GM12878 (cell line): ENCODE measurements around the gene HIVEP3. TPM values are rescaled to one million over a fixed set of nuclear protein-coding genes. Genes with fewer than 3 reads are reported as not detected.

Source experiments
- ATAC-seq: fragments of 200-7000 bp; cut with Tn5 transposase; 3 replicates; pipeline ENCODE4 v1.9.1; 2020; ENCODE audit warnings: mild to moderate bottlenecking, moderate library complexity
- BruUV-seq: library from RNA; stranded (reverse); fragments of 400-500 nt; replicated peaks from 2 replicates; lab custom pipeline; 2021; lab: Mats Ljungman, UMichigan
- CTCF ChIA-PET: fragments of 300-600 bp; sonication (Branson Sonifier 250); formaldehyde crosslinking; extraction: SDS; loops from one replicate; lab custom pipeline; 2021; ENCODE audit warnings: inconsistent platforms; lab: Yijun Ruan, JAX
- POLR2A ChIA-PET: fragments of 350-600 bp; formaldehyde crosslinking; extraction: SDS; loops from one replicate; lab custom pipeline; 2021; ENCODE audit warnings: inconsistent platforms; lab: Charles Lee
- RAD21 ChIA-PET: fragments of 300-600 bp; sonication (Branson Sonifier 250); formaldehyde crosslinking; loops from one replicate; lab custom pipeline; 2023; ENCODE audit warnings: antibody characterized with exemption; ENCODE audit not compliant: unreplicated experiment; lab: Charles Lee
- SMC1A ChIA-PET: fragments of 300-600 bp; sonication (Branson Sonifier 250); formaldehyde crosslinking; loops from one replicate; lab custom pipeline; 2023; ENCODE audit not compliant: unreplicated experiment, uncharacterized antibody; lab: Charles Lee
- DNase-seq: peaks from one replicate; pipeline ENCODE4 v3.0.0-alpha.2; 2011; ENCODE audit warnings: low read depth, low spot score
- FAIRE-seq: peaks from 3 replicates; lab custom pipeline; 2011; peaks lifted over from hg19 to GRCh38; lab: Jason Lieb, UNC
- H2AFZ ChIP-seq: 2 replicates; pipeline ENCODE4 v1.6.0; 2011; ENCODE audit warnings: low read depth, low read length, control low read depth; ENCODE audit not compliant: control insufficient read depth
- H3K27ac ChIP-seq: 2 replicates; pipeline ENCODE4 v1.5.1; 2011; ENCODE audit warnings: control low read depth; ENCODE audit not compliant: control insufficient read depth, insufficient read depth
- H3K27me3 ChIP-seq, 2 experiments: replicated peaks in 1 of 2; 2 replicates each; pipeline versions ENCODE4 v1.6.0 to v1.6.1; 2011; ENCODE audit warnings: low read length in 1 of 2; ENCODE audit not compliant: control insufficient read depth in 2 of 2, insufficient read depth in 2 of 2
- H3K36me3 ChIP-seq, 2 experiments: 2 replicates each; pipeline ENCODE4 v1.5.1; 2011; ENCODE audit warnings: low read length in 1 of 2; ENCODE audit not compliant: control insufficient read depth in 2 of 2, insufficient read depth in 2 of 2
- H3K4me1 ChIP-seq: 2 replicates; pipeline ENCODE4 v1.6.1; 2011; ENCODE audit warnings: mild to moderate bottlenecking, low read length, moderate library complexity, mixed read lengths; ENCODE audit not compliant: control insufficient read depth, insufficient read depth
- H3K4me2 ChIP-seq: 2 replicates; pipeline ENCODE4 v1.6.0; 2011; ENCODE audit warnings: control low read depth; ENCODE audit not compliant: control insufficient read depth, insufficient read depth
- H3K4me3 ChIP-seq: fragments of 200-600 bp; sonication (generic); 2 replicates; pipeline ENCODE4 v1.5.1; 2016
- H3K79me2 ChIP-seq: 2 replicates; pipeline ENCODE4 v1.6.0; 2011; ENCODE audit warnings: low read length; ENCODE audit not compliant: control insufficient read depth, insufficient read depth
- H3K9ac ChIP-seq: 2 replicates; pipeline ENCODE4 v1.8.0; 2011; ENCODE audit warnings: low read length, control low read depth, mixed read lengths; ENCODE audit not compliant: control insufficient read depth, insufficient read depth
- H3K9me3 ChIP-seq: replicated peaks from 3 replicates; pipeline ENCODE4 v1.5.1; 2011; ENCODE audit warnings: mild to moderate bottlenecking, low read length; ENCODE audit not compliant: control insufficient read depth, insufficient read depth
- H4K20me1 ChIP-seq: 2 replicates; pipeline ENCODE4 v1.6.0; 2011; ENCODE audit not compliant: control insufficient read depth, insufficient read depth
- BHLHE40 ChIP-seq, 2 experiments: fragments of 450-650 bp in 1 of 2; IDR thresholded peaks; 2 replicates each; pipeline ENCODE4 v1.6.1; 2011 to 2017; ENCODE audit warnings: low read depth in 2 of 2, borderline replicate concordance in 1 of 2, improper control_type of control experiment in 1 of 2, low read length in 1 of 2, mild to moderate bottlenecking in 1 of 2
- ESRRA ChIP-seq: IDR thresholded peaks from 2 replicates; pipeline ENCODE4 v1.6.1; 2012; ENCODE audit warnings: mild to moderate bottlenecking, low read length, improper control_type of control experiment
- MTA3 ChIP-seq: IDR thresholded peaks from 2 replicates; pipeline ENCODE4 v1.6.1; 2012; ENCODE audit warnings: low read length, inconsistent platforms, borderline replicate concordance
- NBN ChIP-seq: fragments of 450-650 bp; IDR thresholded peaks from 2 replicates; pipeline ENCODE4 v1.6.1; 2016
- NFYA ChIP-seq: IDR thresholded peaks from 2 replicates; pipeline ENCODE4 v1.6.1; 2011; ENCODE audit warnings: low read depth, mild to moderate bottlenecking, low read length, improper control_type of control experiment, borderline replicate concordance
- NR2C2 ChIP-seq: IDR thresholded peaks from 2 replicates; pipeline ENCODE4 v1.6.1; 2011; ENCODE audit warnings: borderline replicate concordance, low read depth; ENCODE audit not compliant: control insufficient read depth, insufficient read length
- PAX5 ChIP-seq: IDR thresholded peaks from 2 replicates; pipeline ENCODE4 v1.6.1; 2011; ENCODE audit warnings: low read depth, low read length, borderline replicate concordance
- RUNX3 ChIP-seq: IDR thresholded peaks from 2 replicates; pipeline ENCODE4 v1.6.1; 2012; ENCODE audit warnings: low read length, inconsistent platforms
- SIN3A ChIP-seq: IDR thresholded peaks from 2 replicates; pipeline ENCODE4 v1.6.1; 2012; ENCODE audit warnings: low read depth, low read length, improper control_type of control experiment
- SMAD5 ChIP-seq: IDR thresholded peaks from 2 replicates; pipeline ENCODE4 v1.6.1; 2016; ENCODE audit warnings: antibody characterized with exemption, low read depth
- ZNF274 ChIP-seq: IDR thresholded peaks from one replicate; pipeline ENCODE4 v1.8.0; 2011; ENCODE audit not compliant: insufficient read length, insufficient read depth
- ZNF384 ChIP-seq: IDR thresholded peaks from 2 replicates; pipeline ENCODE4 v1.6.1; 2012; ENCODE audit warnings: low read depth, mild to moderate bottlenecking, low read length, improper control_type of control experiment, borderline replicate concordance
- WGBS: methylation state at CpG from one replicate; pipeline ENCODE4 v1.1.6; 2016; ENCODE audit warnings: low lambda C conversion rate; ENCODE audit not compliant: insufficient replicate concordance, insufficient coverage; ENCODE audit errors: missing lambda C conversion rate; 5-methylcytosine and 5-hydroxymethylcytosine counted together
- in situ Hi-C: fragments of 300-500 bp; cut with MboI; formaldehyde crosslinking; loops from 9 replicates; pipeline ENCODE4 v1.14.3; 2018; ENCODE audit warnings: mixed read lengths
- intact Hi-C: fragments of 100-400 bp; cut with micrococcal nuclease; formaldehyde crosslinking; loops from one replicate; pipeline ENCODE4 v1.14.2; 2022; ENCODE audit not compliant: unreplicated experiment
- polyA plus RNA-seq, 11 experiments: library from polyadenylated mRNA; depleted of rRNA in 4 of 11; unstranded in 6 of 11; stranded (reverse) in 5 of 11; fragments of >200 nt; fragmentation: Nextera tagmentation in 4 of 11; fragmentation: Illumina TruSeq in 1 of 11; extraction: Ambion mirVana in 4 of 11; extraction: Trizol in 1 of 11; gene quantifications; 1 replicate in 1 of 11; 2 replicates in 10 of 11; pipeline versions ENCODE4 v1.2.1 to v1.2.3, GENCODE V29; 2011 to 2016; ENCODE audit warnings: inconsistent platforms in 2 of 11, missing spikeins in 2 of 11, low read depth in 1 of 11
- total RNA-seq, 4 experiments: library from RNA; depleted of rRNA in 3 of 4; stranded (reverse); fragments of >200 nt in 3 of 4; fragmentation: Illumina TruSeq in 1 of 4; extraction: Trizol in 1 of 4; gene quantifications; 2 replicates each; pipeline versions ENCODE4 v1.2.1 to v1.2.3, GENCODE V29; 2013 to 2021
- TF ChIP-seq, protein P1 (sequence below): fragments of 450-650 bp; IDR thresholded peaks from 2 replicates; pipeline ENCODE4 v1.6.1; 2017; ENCODE audit warnings: antibody characterized with exemption, mild to moderate bottlenecking, moderate library complexity
- TF ChIP-seq, protein P2 (sequence below): fragments of 450-650 bp; IDR thresholded peaks from 2 replicates; pipeline ENCODE4 v1.6.1; 2017; ENCODE audit warnings: mild to moderate bottlenecking, moderate library complexity
- TF ChIP-seq, protein P3 (sequence below): IDR thresholded peaks from 2 replicates; pipeline ENCODE4 v1.6.1; 2011; ENCODE audit warnings: low read depth, low read length, improper control_type of control experiment, borderline replicate concordance
- TF ChIP-seq, protein P4 (sequence below): IDR thresholded peaks from 2 replicates; pipeline ENCODE4 v1.6.1; 2011; ENCODE audit warnings: low read depth, mild to moderate bottlenecking, low read length, moderate library complexity, borderline replicate concordance; ENCODE audit errors: extremely low read depth

HIVEP3 gene
- total and polyA plus RNA-seq, 10 of the 15 experiments (the other 5 are each of a cell fraction or from before 2014, with no cell fraction given): 1.8 to 13.6 (median 3.8) TPM

DNA sequence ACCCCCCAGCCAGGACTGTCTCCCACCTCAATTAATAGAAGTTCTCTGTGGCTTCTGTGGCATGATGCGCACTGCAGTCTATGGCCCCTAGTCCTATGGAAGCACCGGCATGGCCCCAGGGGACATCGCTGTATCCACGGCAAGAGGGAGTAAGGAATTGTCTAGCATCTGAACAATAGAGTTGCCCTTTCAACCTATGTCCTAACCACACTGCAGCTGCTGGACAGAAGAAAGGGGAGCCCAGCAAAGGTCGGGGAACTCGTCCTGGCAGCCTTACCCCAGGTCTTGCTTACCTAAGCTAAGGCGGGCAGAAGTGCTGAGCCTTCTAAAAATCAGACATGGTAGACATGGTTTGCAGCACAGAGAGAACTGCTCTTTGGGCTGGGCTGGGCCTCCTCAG lies 330.9 kb downstream of the HIVEP3 start (continued):
- no peak for TF ChIP-seq PAX5
- no peak for TF ChIP-seq NBN
- TF ChIP-seq, protein P1, sequence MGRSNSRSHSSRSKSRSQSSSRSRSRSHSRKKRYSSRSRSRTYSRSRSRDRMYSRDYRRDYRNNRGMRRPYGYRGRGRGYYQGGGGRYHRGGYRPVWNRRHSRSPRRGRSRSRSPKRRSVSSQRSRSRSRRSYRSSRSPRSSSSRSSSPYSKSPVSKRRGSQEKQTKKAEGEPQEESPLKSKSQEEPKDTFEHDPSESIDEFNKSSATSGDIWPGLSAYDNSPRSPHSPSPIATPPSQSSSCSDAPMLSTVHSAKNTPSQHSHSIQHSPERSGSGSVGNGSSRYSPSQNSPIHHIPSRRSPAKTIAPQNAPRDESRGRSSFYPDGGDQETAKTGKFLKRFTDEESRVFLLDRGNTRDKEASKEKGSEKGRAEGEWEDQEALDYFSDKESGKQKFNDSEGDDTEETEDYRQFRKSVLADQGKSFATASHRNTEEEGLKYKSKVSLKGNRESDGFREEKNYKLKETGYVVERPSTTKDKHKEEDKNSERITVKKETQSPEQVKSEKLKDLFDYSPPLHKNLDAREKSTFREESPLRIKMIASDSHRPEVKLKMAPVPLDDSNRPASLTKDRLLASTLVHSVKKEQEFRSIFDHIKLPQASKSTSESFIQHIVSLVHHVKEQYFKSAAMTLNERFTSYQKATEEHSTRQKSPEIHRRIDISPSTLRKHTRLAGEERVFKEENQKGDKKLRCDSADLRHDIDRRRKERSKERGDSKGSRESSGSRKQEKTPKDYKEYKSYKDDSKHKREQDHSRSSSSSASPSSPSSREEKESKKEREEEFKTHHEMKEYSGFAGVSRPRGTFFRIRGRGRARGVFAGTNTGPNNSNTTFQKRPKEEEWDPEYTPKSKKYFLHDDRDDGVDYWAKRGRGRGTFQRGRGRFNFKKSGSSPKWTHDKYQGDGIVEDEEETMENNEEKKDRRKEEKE: no peak

DNA sequence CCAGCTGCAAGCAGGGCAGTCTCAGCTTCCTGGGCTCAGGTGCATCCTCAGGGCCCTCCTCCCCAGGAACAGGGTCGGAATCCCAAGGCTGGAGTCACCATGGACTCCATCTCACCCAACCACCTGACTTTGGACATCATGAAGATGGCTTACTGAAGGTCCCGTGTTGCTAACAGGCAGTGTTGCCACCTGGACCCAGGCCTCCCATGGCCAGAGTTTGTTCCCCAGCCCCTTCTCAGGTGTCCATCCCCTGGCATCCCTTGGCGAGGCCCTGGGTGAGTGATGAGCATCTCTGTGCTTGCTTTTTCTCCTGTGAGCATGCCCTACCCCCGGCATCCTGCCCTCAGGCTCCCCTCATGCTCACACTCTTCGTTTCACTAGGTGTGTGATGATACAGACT lies 332.5 kb downstream of the HIVEP3 start:
- ChIA-PET RAD21 (no interaction called here), POLR2A (no interaction called here), SMC1A (interaction anchor here (0.7 kb wide), 1 partner anchor 28 kb away, joined by 3 read pairs; no protein-coding TSS in a partner anchor), CTCF (interaction anchor here (0.9 kb wide), 1 partner anchor 9 kb away, joined by 3 read pairs; no protein-coding TSS in a partner anchor)
- Histone ChIP-seq H3K9me3 (no peaks in the 10 kb centered on the region), H3K79me2 (no peaks in the 10 kb centered on the region), H3K27me3 (no peaks in the 10 kb centered on the region), H3K27ac (no peak overlapping the region), H3K9ac (no peak overlapping the region), H3K36me3 (peaks cover 0 to 7% of the 10 kb centered on the region in 2 experiments; a peak in 2 of 4 replicates), H2AFZ (no peak overlapping the region), H3K4me2 (no peak overlapping the region), H4K20me1 (no peaks in the 10 kb centered on the region), H3K4me3 (no peak overlapping the region), H3K4me1 (no peaks in the 10 kb centered on the region)
- WGBS: 65% methylated on average over 5 of the region's 5 CpGs
- no peak for DNase-seq
- in situ Hi-C loops: no loop called here
- FAIRE-seq: no peak
- intact Hi-C loops: no loop called here
- ATAC-seq: no peak
- no TSS peak for BruUV-seq
- TF ChIP-seq SIN3A (no peak), NR2C2 (no peak), MTA3 (no peak), RUNX3 (no peak), ZNF384 (no peak), SMAD5 (no peak), ESRRA (no peak), ZNF274 (no peak), NFYA (no peak), BHLHE40 (IDR thresholded peaks at IDR 0.05; ENCODE audit: borderline replicate concordance in 1 of 2, low read depth in 2 of 2, low read length in 1 of 2) (no peak)
- TF ChIP-seq, protein P2, sequence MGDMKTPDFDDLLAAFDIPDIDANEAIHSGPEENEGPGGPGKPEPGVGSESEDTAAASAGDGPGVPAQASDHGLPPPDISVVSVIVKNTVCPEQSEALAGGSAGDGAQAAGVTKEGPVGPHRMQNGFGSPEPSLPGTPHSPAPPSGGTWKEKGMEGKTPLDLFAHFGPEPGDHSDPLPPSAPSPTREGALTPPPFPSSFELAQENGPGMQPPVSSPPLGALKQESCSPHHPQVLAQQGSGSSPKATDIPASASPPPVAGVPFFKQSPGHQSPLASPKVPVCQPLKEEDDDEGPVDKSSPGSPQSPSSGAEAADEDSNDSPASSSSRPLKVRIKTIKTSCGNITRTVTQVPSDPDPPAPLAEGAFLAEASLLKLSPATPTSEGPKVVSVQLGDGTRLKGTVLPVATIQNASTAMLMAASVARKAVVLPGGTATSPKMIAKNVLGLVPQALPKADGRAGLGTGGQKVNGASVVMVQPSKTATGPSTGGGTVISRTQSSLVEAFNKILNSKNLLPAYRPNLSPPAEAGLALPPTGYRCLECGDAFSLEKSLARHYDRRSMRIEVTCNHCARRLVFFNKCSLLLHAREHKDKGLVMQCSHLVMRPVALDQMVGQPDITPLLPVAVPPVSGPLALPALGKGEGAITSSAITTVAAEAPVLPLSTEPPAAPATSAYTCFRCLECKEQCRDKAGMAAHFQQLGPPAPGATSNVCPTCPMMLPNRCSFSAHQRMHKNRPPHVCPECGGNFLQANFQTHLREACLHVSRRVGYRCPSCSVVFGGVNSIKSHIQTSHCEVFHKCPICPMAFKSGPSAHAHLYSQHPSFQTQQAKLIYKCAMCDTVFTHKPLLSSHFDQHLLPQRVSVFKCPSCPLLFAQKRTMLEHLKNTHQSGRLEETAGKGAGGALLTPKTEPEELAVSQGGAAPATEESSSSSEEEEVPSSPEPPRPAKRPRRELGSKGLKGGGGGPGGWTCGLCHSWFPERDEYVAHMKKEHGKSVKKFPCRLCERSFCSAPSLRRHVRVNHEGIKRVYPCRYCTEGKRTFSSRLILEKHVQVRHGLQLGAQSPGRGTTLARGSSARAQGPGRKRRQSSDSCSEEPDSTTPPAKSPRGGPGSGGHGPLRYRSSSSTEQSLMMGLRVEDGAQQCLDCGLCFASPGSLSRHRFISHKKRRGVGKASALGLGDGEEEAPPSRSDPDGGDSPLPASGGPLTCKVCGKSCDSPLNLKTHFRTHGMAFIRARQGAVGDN: no peak
- TF ChIP-seq, protein P3, sequence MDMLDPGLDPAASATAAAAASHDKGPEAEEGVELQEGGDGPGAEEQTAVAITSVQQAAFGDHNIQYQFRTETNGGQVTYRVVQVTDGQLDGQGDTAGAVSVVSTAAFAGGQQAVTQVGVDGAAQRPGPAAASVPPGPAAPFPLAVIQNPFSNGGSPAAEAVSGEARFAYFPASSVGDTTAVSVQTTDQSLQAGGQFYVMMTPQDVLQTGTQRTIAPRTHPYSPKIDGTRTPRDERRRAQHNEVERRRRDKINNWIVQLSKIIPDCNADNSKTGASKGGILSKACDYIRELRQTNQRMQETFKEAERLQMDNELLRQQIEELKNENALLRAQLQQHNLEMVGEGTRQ: no peak
- TF ChIP-seq, protein P4, sequence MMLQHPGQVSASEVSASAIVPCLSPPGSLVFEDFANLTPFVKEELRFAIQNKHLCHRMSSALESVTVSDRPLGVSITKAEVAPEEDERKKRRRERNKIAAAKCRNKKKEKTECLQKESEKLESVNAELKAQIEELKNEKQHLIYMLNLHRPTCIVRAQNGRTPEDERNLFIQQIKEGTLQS: no peak
